Activated T-cell treated with anti-CD3 and anti-CD28 coated beads, Interleukin-2, amount 50 U/mL, for 24 hours (primary cell): ENCODE data around the gene RBM39.
"Not testable (repeated sequence)": the region's sequence is repeated elsewhere in the genome, so short reads cannot be mapped to it uniquely, and the experiment has no call there.

ENCODE experiments used
- DNase-seq: peaks from one replicate; pipeline ENCODE4 v3.0.0-alpha.2; 2020
- H3K27ac Mint-ChIP-seq: 2 replicates; pipeline ENCODE4 v1.8.0; 2020; ENCODE audit warnings: mild to moderate bottlenecking, mixed read lengths
- H3K27me3 Mint-ChIP-seq: 2 replicates; pipeline ENCODE4 v1.8.0; 2020; ENCODE audit warnings: mixed read lengths
- H3K36me3 Mint-ChIP-seq: 2 replicates; pipeline ENCODE4 v1.8.0; 2020; ENCODE audit warnings: low read depth, mixed read lengths
- H3K4me1 Mint-ChIP-seq: 2 replicates; pipeline ENCODE4 v1.8.0; 2020; ENCODE audit warnings: low read depth, mixed read lengths
- H3K4me3 Mint-ChIP-seq: 2 replicates; pipeline ENCODE4 v1.8.0; 2020; ENCODE audit warnings: mild to moderate bottlenecking, moderate library complexity, mixed read lengths
- H3K9me3 Mint-ChIP-seq: 2 replicates; pipeline ENCODE4 v1.8.0; 2020; ENCODE audit warnings: mixed read lengths

Gene RBM39

DNA sequence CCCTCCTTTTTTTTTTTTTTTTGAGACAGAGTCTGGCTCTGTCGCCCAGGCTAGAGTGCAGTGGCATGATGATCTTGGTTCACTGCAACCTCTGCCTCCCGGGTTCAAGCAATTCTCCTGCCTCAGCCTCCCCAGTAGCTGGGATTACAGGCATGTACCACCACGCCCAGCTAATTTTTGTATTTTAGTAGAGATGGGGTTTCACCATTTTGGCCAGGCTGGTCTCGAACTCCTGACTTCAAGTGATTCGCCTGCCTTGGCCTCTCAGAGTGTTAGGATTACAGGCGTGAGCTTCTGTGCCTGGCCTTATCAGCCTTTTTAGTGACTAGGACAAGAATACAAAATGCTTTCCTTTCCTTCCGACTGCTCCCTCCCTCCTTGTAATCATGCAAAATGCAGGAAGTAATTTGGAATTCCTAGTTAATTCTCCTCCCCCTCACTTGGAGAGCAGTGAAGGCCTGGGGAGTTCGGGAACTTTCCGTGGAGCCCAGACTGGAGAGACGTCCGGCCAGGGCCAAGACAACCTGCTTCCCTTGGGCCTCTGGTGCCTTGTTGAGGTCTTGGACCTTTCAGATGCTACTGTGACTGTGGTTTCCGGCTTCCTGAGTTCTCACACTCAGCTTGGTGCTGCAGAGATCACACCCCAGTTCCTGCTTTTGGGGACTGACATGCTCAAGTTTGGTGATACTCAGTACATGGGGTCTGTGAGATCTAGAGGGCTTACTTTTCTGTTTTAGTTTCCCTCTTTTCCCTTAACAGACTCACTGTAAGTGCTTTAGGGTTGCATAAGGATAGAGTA is 25.8 kb upstream of the RBM39 start:
- peak; percentile 67 for DNase-seq
- H3K9me3 Mint-ChIP-seq = peaks cover 8% of the 10 kb centered on the region
- H3K4me1 Mint-ChIP-seq = peaks cover 43% of the 10 kb centered on the region
- H3K27me3 Mint-ChIP-seq = no peaks in the 10 kb centered on the region
- H3K27ac Mint-ChIP-seq = peak overlapping the region; percentile 99
- peaks cover 11% of the 10 kb centered on the region for H3K36me3 Mint-ChIP-seq
- H3K4me3 Mint-ChIP-seq = peak overlapping the region; percentile 74

DNA sequence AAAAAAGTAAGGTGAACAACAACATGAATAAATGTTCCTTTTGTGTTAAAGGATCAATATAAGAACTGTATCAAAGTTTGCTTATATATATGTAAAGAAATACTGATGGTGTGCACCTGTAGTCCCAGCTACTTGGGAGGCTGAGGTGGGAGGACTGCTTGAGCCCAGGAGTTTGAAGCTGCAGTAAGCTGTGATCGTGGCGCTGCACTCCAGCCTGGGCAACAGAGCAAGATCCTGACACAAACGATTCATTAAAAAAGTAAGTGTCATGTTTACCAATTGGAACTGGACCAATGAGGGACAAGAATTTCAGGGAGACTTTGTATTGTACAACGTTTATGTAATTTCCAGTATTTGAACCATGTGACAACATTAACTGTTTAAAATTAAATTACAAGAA is 24.8 kb upstream of the RBM39 start:
- H3K27ac Mint-ChIP-seq = peak overlapping the region; percentile 99
- no peak for DNase-seq
- H3K4me1 Mint-ChIP-seq = peaks cover 43% of the 10 kb centered on the region
- peaks cover 5% of the 10 kb centered on the region for H3K36me3 Mint-ChIP-seq
- no peaks in the 10 kb centered on the region for H3K27me3 Mint-ChIP-seq
- H3K9me3 Mint-ChIP-seq = peaks cover 8% of the 10 kb centered on the region
- H3K4me3 Mint-ChIP-seq = no peak overlapping the region

DNA sequence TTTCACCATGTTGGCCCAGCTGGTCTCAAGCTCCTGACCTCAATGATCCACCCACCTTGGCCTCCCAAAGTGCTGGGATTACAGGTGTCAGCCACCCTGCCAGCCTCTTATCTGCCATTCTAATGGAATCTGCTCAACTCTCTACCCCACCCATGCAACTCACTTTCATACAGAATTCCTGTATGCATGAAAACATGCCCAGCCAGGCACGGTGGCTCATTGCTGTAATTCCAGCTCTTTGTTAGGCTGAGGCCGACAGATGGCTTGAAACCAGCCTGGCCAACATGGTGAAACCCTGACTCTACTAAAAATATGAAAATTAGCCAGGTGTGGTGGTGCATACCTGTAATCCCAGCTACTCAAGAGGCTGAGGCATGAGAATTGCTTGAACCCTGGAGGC is 22.9 kb upstream of the RBM39 start:
- H3K9me3 Mint-ChIP-seq, DNase-seq, H3K4me3 Mint-ChIP-seq, H3K27me3 Mint-ChIP-seq, H3K36me3 Mint-ChIP-seq, H3K27ac Mint-ChIP-seq: not testable (repeated sequence)
- H3K4me1 Mint-ChIP-seq = peaks cover 34% of the 10 kb centered on the region

- no peaks in the 10 kb centered on the region for H3K36me3 Mint-ChIP-seq
- no peaks in the 10 kb centered on the region for H3K27me3 Mint-ChIP-seq
- H3K27ac Mint-ChIP-seq = no peak overlapping the region
- no peak overlapping the region for H3K4me3 Mint-ChIP-seq
- H3K9me3 Mint-ChIP-seq = no peaks in the 10 kb centered on the region
- H3K4me1 Mint-ChIP-seq = peaks cover 14% of the 10 kb centered on the region
- no peak for DNase-seq
These were observed 20.4 kb upstream of the RBM39 start for GRCh38 chr20:35762461-35762860.

- not testable (repeated sequence) for H3K27me3 Mint-ChIP-seq, DNase-seq, H3K4me3 Mint-ChIP-seq, H3K9me3 Mint-ChIP-seq, H3K36me3 Mint-ChIP-seq, H3K27ac Mint-ChIP-seq
- H3K4me1 Mint-ChIP-seq = peaks cover 14% of the 10 kb centered on the region
These were observed 19.5 kb upstream of the RBM39 start for GRCh38 chr20:35761548-35761947.

- H3K36me3 Mint-ChIP-seq = no peaks in the 10 kb centered on the region
- H3K4me3 Mint-ChIP-seq = no peak overlapping the region
- no peak for DNase-seq
- no peaks in the 10 kb centered on the region for H3K9me3 Mint-ChIP-seq
- H3K27me3 Mint-ChIP-seq = no peaks in the 10 kb centered on the region
- no peak overlapping the region for H3K27ac Mint-ChIP-seq
- H3K4me1 Mint-ChIP-seq = peaks cover 8% of the 10 kb centered on the region
These were observed 15.1 kb upstream of the RBM39 start for GRCh38 chr20:35757098-35757705.

DNA sequence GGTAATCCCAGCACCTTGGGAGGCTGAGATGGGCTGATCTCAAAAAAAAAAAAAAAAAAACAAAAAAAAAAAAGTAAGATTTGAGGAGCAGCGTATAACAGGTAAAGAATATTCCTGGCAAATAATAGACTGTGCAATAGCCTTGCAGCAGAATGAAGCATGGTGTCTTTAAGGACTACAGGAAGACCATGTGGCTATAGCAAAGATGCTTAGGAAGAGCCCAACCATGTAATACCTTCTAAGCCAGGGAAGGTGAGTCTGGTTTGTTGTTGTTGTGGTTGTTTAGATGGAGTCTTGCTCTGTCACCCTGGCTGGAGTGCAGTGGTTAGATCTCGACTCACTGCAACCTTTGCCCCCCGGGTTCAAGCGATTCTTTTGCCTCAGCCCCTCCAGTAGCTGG is 14.3 kb upstream of the RBM39 start:
- H3K36me3 Mint-ChIP-seq = no peaks in the 10 kb centered on the region
- H3K9me3 Mint-ChIP-seq = no peaks in the 10 kb centered on the region
- H3K27ac Mint-ChIP-seq = no peak overlapping the region
- no peaks in the 10 kb centered on the region for H3K27me3 Mint-ChIP-seq
- H3K4me3 Mint-ChIP-seq = no peak overlapping the region
- H3K4me1 Mint-ChIP-seq = peaks cover 8% of the 10 kb centered on the region
- DNase-seq = no peak

- DNase-seq = no peak
- no peaks in the 10 kb centered on the region for H3K27me3 Mint-ChIP-seq
- no peak overlapping the region for H3K4me3 Mint-ChIP-seq
- no peaks in the 10 kb centered on the region for H3K36me3 Mint-ChIP-seq
- no peak overlapping the region for H3K27ac Mint-ChIP-seq
- H3K4me1 Mint-ChIP-seq = no peaks in the 10 kb centered on the region
- H3K9me3 Mint-ChIP-seq = no peaks in the 10 kb centered on the region
These were observed 8.6 kb upstream of the RBM39 start for GRCh38 chr20:35750611-35751010.

GRCh38 chr20:35744492-35744841 is 2.4 kb upstream of the RBM39 start:
- Mint-ChIP-seq H3K4me3 (peak overlapping the region; percentile 97), H3K27ac (peak overlapping the region; percentile 98), H3K4me1 (peaks cover 27% of the 10 kb centered on the region), H3K36me3 (peaks cover 35% of the 10 kb centered on the region)
- H3K27me3 Mint-ChIP-seq, H3K9me3 Mint-ChIP-seq, DNase-seq: not testable (repeated sequence)

DNA sequence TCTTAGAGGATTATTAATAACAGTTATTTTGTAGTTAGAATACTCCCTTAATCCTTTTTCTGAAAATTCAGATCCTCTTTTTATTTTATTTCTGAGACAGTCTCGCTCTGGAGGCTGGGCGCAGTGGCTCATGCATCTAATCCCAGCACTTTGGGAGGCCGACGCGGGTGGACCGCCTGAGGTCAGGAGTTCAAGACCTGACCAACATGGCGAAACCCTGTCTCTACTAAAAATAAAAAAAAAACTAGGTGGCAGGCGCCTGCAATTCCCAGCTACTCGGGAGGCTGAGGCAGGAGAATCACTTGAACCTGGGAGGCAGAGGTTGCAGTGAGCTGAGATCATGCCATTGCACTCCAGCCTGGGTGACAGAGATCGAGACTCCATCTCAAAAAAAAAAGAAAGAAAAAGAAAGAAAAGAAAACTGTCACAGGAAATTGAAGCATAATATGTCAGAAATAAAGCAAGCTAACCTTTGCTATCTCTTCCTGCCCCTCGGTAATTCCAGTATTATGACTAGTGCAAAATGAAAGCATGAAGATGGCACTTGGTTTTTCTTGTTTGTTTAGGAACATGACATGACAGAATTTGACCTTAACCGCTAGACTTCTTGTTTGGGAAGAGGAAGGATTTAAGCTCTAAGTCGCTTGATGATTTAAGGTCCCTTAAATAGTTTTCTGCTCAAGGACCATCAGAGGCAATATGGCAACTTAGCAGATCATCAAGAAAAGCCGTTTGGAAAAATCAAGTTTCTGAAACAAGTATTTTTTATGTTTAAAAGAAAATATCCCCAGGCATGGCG is 1.8 kb upstream of the RBM39 start:
- Mint-ChIP-seq H3K9me3 (no peaks in the 10 kb centered on the region), H3K4me1 (peaks cover 30% of the 10 kb centered on the region), H3K36me3 (peaks cover 39% of the 10 kb centered on the region), H3K27ac (peak overlapping the region; percentile 98), H3K4me3 (peak overlapping the region; percentile 97), H3K27me3 (no peaks in the 10 kb centered on the region)
- peak; percentile 53 for DNase-seq

- Mint-ChIP-seq H3K4me3 (peak overlapping the region; percentile 97), H3K4me1 (peaks cover 40% of the 10 kb centered on the region), H3K9me3 (no peaks in the 10 kb centered on the region), H3K27me3 (no peaks in the 10 kb centered on the region), H3K27ac (peak overlapping the region; percentile 98), H3K36me3 (peaks cover 49% of the 10 kb centered on the region)
- no peak for DNase-seq
These were observed 872 bp upstream of the RBM39 start for GRCh38 chr20:35742741-35743523.

DNA sequence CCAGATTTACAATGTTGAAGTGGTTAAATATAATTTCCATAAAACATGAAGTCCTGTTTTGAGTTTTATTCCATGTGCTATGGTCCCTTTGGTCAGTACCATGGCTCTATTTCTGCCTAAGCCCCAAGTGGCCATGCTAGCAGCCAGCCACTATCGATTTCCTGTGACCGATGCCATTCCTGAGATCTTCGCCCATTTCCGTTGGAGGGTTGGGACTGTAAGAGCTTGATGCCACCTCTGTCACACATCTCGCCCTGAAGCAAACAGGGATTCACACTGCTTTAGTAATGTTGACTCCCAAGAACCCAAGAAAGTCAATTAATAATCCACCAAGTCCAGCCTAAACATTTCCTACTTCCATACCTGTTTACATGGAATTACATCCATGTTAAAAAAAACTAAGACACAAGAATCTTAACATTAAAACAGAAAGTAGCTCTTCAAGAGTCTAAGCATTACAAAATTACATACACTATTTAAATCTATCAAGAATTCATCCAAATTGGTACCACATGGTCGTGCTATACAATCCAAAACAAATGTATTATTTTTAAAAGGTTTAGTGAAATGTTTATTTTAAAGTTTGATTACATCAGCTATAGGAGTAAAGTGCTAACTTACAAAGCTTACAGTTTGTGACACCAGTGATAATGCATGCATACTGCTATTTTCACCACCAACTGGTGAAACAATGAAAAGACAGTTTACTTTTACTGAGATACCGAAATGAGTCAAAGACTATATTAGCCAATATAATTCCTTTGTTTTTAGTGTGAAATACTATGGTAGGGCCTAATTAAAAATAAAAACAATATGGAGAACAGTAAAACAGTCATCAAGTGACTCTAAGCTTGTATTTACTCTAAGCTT is 2.5 kb downstream of the RBM39 start:
- H3K4me1 Mint-ChIP-seq = peaks cover 59% of the 10 kb centered on the region
- DNase-seq = no peak
- H3K36me3 Mint-ChIP-seq = peaks cover 83% of the 10 kb centered on the region

GRCh38 chr20:35738410-35739179 is 3.5 kb downstream of the RBM39 start:
- peak overlapping the region; percentile 69 for H3K4me3 Mint-ChIP-seq
- peak overlapping the region; percentile 90 for H3K27ac Mint-ChIP-seq
- no peaks in the 10 kb centered on the region for H3K27me3 Mint-ChIP-seq
- H3K9me3 Mint-ChIP-seq = no peaks in the 10 kb centered on the region
- peaks cover 92% of the 10 kb centered on the region for H3K36me3 Mint-ChIP-seq
- H3K4me1 Mint-ChIP-seq = peaks cover 59% of the 10 kb centered on the region
- no peak for DNase-seq

More for the DNA sequence above, 2.5 kb downstream of the RBM39 start:
- peak overlapping the region; percentile 97 for H3K4me3 Mint-ChIP-seq
- peak overlapping the region; percentile 98 for H3K27ac Mint-ChIP-seq
- no peaks in the 10 kb centered on the region for H3K9me3 Mint-ChIP-seq
- no peaks in the 10 kb centered on the region for H3K27me3 Mint-ChIP-seq
